AG20443 (cell line): ENCODE measurements around the gene STAG1.
"Not testable (repeated sequence)": the region's sequence is repeated elsewhere in the genome, so short reads cannot be mapped to it uniquely, and the experiment has no call there.

ENCODE experiments used
- DNase-seq: peaks from one replicate; pipeline ENCODE4 v3.0.0; 2012; ENCODE audit warnings: low spot score, mixed read lengths

The STAG1 gene

DNA sequence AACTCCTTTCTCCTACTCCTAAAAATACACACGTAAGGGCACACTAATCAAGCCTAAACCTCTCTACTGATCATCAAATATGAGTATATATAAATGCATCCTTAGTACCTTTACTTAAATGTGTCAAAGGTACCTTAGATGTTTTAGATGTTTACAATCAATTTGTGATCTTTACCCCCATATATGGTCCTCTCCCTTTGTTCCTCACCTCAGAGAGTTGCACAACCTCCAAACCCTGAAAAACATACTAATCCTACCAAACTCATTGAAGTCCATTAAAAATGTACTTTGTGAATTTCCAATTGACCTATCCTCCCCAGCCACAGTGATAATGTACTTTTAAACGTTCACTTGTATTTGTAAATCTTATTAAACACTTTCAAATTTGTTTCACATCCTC is 249.1 kb downstream of the STAG1 start:
- DNase-seq = no peak

DNA sequence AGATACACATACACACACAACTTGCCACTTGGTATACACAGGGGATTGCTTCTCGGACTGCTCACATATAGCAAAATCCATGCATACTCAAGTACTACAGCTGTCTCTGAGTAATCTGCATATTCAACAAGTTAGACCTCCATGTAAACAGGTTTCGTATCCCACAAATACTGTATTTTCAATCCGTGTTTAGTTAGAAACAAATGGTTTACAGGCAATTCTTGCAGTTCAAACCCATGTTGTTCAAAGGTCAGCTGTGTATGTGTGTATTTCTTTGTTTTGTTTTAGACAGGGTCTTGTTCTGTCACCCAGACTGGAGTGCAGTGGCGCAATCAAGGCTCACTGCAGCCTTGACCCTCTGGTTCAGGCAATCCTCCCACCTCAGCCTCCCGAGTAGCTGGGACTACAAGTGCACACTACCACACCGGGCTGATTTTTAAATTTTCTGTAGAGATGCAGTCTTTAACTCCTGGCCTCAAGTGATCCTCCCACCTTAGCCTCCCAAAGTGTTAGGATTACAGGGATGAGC is 253.2 kb downstream of the STAG1 start:
- no peak for DNase-seq

DNA sequence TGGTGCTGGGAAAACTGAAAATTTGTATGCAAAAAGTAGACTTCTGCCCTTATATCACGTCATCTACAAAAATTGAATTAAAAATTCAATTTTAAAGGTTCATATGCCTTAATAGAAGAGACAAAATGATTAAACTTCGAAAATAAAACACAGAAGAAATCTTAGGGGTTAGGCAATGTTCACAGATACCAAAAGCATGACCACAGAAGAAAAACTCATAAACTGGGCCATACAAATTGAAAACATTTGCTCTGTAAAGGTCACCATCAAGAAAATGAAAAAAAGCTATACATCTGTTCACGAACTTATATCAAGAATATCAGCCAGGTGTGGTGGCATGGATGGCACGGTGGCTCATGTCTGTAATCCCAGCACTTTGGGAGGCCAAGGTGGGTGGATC is 257.0 kb downstream of the STAG1 start:
- DNase-seq = peak; percentile 17

DNA sequence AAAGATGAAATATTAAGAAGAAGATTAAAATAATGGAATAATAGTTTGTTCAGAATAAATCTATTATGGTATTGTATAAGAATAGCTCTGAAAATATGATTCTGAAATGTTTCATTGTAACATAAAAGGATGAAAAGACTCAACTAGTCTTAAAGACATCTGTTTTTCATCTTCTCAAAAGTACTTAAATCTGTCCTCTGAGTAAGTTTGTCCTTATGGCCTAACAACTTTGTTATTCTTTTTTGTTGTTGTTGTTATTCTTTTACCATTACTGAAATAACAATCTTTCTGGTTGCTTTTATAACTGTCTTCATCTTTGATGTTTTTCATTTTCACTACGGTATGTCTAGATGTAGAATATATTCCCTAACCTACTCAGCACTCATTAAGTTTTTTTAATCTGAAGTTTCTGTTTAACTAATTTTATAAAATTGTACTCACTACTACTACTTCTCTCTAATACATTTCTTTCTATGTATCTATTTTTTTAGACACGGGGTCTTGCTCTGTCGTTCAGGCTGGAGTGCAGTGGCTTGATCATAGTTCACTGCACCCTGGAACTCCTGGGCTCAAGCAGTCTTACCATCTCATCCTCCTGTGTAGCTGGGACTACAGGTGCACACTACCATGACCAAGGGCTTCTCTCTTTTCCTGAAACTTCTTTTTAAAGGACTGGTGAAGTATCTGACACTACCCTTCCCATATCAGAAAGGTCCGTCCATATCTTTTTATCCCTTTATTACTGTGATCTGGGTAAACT is 261.4 kb downstream of the STAG1 start:
- DNase-seq = no peak

DNA sequence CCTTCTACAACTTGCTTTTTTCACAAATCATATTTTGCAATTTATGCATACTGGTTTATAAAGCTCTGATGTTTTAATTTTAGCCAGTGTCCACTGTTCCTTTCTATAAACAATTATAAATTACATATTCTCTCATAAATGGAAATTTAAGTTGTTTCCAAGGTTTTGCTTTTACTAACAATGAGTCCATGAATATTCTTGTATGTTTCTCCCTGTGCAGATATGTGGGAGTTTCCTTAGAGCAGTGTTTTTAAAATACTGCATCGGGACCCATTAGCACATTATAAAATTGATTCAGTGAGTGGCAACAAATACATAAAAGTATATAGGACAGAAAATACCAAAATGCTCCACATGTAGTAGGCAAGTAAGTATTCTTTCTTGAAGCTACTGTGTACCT is 266.4 kb downstream of the STAG1 start:
- no peak for DNase-seq

DNA sequence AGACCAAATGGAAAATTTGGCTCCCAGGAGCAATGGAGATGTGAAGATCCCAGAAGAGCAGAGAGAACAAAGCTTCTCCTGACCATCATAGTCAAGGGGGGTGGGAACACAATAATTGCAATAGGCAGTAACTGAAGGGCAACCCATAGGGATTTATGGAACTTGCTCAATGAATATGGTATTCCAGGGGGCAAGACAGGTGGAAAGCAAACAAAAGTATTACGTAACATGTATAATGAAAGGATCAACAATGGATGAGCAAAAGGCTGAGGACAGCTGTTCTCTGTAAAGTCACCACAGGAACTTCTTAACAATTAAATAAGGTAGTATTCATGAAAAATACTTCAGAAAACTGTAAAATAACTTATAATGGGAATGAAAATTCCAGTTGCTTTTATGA is 275.9 kb downstream of the STAG1 start:
- DNase-seq = no peak

DNA sequence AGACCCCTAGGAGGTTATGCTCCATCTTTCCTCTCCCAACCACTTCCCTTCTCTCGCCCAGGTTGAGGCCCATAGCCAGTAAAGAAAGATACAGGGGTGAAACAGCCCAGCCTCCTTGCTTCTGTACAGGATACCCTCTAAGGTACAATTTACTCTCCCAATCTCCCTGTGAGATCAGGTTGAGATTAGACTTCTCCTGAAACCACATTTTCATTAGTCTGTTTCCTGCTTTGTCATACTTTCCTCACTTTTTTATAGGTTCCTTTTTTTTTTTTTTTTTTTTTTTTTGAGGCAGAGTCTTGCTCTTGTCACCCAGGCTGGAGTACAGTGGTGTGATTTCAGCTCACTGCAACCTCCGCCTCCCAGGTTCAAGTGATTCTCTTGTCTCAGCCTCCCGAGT is 277.3 kb downstream of the STAG1 start:
- DNase-seq = not testable (repeated sequence)

DNA sequence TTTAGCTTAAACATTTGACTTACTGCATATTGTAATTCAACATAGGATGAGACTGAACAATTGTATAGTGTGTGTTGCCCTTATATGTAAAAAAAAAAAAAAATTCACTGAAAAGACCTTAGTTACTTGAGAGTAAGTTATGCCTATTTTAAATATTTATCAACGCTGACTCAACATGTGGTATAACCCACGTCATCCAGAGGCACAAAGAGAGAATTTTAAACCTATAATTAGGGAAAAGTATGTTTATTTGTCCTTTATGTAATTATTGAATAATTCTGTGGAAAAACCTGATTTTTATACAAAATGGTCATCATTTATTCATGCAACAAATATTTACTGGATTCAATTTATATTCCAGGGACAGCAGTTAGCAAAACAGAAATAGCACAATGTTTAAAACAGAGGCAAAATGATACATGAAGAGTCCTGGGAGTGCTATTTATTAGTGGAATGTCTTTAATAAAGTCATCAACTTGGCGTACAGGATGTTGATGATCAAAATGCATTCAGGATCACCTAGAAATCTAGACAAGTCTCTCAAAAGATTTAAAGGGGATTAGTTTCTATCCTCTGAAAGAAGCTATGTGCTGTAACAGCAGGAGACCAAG is 278.4 kb downstream of the STAG1 start:
- DNase-seq = no peak

DNA sequence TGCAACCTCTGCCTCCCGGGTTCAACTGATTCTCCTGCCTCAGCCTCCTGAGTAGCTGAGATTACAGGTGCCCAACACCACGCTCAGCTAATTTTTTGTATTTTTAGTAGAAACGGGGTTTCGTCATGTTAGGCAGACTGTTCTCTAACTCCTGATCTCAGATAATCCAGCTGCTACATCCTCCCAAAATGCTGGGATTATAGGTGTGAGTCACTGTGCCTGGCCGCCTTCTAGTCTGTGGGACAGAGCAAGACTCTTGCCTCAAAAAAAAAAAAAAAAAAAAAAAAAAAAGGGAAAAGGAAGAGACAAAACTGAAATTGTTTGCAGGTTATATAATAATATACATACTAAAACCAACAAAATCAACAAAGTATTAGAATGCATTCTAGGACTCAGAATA is 286.9 kb downstream of the STAG1 start:
- DNase-seq = no peak

DNA sequence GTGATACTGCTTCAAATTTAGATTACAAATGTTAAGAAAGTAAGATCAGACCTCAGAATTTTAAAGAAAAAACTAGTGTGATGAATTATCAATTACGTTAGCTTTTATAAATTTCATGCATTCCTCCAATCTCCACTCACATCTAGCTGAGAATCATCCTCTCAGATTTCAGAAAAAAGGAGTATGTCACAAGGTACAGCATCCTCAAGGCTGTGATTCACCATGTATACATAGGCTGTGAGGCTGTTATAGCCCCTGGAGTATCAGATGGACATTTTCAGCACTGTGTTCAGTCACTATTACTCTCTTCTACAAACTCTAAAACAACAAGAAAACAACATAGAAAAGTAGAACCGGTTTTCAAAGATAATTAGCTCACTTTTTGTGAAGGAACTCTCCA is 287.7 kb downstream of the STAG1 start:
- DNase-seq = peak; percentile 13

DNA sequence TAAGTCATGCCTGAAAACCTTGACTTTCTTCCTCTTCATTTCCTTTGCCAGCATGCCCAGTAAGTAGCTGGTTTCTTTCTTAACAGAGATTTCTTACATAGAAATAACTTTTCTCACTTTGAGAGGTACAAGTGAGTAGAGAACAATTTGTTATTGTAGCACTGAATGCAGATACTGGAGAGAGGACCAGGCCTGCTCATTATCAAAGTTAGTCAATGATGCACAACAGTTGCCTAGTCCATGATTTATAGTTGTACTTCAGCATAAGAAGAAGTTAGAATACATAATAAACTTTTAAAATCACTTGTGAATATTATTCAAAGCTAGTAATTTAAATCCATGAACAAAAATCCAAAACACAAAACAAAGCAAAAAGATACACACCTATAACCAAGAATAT is 289.0 kb downstream of the STAG1 start:
- no peak for DNase-seq

DNA sequence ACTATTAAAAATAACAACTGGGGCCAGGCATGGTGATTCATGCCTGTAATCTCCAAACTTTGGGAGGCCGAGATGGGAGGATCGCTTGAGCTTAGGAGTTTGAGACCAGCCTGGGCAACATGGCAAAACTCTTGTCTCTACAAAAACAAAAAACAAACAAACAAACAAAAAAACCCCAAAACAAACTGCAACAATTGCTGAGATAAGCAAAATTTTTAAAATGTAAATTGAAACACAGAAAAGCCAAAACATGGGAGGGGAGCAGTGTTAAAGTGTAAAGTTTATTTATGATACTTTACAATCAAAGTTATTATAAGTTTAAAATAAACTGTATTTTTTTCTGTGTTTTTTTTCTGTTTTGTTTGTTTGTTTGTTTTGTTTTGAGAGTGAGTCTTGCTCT is 294.4 kb downstream of the STAG1 start:
- DNase-seq = no peak

DNA sequence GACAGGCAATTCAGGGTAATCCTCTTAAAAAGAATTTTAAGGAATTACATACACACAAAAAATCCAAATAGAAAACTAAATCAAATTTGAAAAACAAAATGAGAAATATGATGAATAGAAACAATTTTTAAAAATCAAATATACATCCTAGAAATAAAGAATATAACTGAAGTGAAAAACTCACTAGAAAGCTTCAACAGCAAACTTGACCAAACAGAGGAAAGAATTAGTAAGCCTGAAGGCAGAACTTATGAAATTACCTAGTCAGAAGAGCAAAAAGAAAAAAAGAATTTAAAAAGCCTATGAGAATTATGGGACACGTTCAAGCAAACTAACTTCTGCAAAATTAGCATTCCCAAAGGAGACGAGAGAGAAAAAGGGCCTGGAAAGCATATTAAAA is 296.0 kb downstream of the STAG1 start:
- no peak for DNase-seq

DNA sequence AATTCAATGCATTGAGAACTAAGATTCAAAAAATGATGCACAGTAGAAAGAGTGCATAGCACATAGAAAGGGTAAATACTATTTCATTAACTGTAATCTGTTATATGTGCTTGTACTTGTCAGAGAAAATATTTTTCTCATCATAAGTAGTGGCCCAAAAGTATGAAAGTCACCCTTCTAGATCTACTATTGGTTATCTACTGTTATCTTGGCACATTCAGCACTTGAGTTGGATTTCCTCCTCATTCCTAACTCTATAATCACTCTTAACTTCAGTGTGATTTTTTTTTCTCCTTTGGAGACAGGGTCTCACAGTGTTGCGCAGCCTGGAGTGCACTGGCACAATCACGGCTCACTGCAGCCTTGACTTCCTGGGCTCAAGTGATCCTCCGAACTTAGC is 307.6 kb downstream of the STAG1 start:
- DNase-seq = no peak

DNA sequence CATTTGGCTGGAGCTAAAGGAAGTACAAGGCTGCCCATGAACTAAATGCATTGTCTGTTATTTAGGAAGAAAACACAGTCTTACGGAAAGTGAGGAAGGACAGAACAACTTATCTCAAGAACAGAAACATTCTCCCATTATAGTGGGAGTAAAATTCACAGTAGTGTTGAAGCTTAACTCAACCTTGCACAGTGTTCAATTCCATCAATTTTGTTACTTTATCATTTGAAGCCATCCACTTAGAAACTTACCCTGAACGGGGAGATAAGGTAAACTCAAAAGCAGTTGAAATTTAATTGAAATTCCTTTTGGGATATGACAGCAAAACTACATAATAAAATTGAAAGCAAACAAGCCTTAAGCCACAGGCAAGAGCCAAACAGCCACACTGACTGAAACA is 315.1 kb downstream of the STAG1 start:
- no peak for DNase-seq

DNA sequence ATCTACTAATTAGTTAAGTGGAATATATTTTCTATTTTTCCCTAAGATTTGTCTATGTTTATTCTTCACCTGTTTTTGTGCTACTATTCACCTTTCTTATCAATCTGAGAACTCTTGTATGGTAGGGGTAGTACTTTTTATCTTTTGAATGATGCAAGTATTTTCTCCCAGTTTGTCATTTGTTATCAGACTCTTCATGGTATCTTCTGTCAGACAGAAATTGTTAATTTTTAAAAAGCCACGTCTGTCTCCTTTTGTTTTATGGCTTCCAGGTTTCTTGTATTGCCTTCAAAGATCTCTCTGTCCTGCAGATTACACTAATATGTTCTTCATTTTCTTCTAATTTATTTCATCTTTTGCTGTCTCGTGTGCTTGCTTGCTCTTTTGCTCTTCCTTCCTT is 317.7 kb downstream of the STAG1 start:
- no peak for DNase-seq

DNA sequence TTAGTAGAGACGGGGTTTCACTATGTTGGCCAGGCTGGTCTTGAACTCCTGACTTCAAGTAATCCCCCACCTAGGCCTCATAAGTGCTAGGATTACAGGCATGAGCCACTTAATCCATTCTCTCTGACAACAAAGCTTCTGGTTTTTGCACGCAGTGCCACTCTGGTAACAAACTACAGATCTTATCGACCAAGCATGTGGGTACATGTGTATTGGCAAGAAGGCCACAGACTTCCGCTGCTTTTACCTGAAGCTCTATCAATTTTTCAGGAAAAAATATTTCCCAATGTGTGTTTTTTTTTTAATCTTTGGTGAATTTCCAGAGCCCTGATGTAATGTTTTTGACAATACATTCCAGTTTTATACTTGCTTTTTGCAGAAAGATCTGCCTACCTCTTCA is 319.5 kb downstream of the STAG1 start:
- no peak for DNase-seq

DNA sequence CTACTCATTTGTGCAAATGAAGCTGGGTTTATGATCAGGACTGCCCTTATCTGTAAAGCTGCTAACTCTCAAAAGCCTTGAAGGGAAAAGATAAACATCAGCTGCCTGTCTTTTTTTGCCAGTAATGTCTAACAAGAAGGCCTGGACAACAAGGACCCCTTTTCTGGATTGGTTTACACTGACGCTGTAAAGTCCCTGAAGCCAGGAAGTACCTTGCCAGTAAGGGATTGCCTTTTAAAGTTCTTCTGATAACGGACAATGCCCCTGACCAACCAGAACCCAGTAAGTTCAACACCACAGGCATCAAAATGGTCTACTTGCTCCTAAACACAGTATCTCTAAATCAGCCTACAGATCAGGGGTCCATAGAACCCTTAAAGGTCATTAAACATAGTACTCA is 324.0 kb downstream of the STAG1 start:
- DNase-seq = no peak

DNA sequence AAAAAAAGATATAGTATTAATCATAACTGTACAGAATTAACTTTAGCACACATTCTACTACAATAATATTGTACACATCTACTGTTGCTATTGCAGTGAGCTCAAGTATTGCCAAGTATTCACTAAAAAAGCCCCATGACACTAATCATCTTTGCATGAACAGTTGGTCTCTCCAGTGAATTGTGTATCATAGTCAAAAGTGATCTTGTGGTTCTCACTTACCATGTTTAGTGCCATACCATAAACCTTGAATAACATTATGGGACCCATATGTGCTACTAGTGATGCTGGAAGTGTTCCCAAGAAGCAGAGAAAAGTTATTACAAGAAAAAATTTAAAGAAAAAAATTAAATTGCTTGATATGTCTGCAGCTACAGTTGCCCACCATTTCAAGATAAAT is 324.9 kb downstream of the STAG1 start:
- DNase-seq = no peak

DNA sequence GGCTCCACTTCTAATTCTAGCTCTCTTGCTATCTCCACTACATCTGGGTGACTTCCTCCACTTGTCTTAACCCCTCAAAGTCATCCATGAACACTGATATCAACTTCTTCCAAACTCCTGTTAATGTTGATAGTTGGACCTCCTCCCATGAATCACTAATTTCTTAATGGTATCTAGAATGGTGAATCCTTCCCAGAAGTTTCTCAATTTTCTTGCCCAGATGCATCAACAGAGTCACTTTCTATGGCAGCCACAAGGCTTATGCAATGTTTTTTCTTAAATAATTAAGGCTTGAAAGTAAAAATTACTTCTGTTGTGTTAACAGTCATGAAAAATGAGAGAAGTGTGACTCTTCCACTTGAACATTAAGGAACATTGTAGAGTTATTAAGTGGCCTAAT is 337.7 kb downstream of the STAG1 start:
- DNase-seq = no peak

DNA sequence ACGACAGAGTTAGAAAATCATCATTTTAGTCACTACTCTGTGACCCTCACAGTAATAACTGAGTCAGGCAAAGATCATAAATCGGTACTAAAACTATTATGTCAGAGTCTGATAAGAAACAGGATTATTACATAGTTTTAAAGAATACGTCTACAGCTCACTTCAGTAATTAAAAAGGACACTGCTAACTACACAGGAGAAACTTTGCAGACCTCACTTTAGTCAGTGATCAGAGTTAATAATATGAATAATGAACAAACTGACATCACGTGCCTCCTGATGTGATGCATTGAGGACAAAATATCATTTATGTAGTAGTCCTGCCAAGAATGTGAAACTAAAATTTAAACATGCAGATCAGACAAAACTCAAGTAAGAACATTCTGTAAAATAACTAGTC is 339.9 kb downstream of the STAG1 start:
- no peak for DNase-seq

DNA sequence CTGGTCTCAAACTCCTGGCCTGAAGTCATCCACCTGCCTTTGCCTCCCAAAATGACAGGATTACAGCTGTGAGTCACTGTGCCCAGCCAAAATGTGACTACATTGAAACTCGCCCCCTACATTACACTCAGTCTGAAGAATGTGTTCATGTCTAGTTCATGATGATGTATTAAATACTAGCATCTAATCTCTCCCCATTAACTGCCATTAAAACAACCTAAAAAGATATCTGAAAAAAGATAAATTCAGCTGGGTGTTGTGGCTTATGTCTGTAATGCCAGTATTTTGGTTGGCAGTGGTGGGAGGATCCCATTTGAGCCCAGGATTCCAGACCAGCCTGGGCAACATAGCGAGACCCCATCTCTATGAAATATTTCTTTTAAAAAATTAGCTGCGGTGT is 342.6 kb downstream of the STAG1 start:
- DNase-seq = no peak

DNA sequence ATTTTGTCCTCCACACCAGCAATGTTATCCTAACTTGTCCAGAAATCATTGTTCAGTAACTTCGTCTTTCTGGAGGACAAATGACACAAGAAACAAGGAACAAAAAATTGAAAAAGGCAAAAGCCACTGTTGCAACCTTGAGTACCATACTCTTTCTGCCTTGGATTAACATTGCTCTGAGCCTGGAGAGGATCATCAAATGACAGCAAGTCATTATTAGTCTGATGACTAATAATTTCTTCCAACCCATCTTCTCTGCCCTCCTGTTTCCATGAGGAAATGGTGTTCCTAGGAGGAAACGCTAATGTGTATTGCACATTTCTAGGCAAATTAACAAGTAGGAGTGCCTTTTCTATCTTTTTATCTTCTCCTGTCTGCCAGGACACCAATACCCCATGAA is 348.1 kb downstream of the STAG1 start:
- DNase-seq = no peak

DNA sequence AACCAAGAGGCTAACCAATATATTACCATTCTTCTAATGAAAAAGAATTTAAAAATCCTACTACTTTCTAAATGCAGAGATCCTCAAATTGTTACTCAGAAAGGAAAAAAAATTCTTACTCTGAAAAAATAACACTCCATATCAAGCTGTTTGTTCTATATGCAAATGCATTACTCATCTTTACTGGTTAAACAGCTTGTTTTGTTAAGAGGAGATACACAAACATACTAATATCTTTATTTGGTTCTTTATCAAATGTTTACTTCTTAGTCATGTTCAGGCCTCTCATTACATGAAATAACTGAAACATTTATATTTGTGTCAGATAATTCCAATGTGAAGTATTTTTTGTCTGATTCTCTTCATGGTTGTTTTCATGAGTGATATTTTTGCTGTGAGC is 355.3 kb downstream of the STAG1 start:
- no peak for DNase-seq
